DOHH2 (cell line): Measurements from ENCODE around the gene SLC26A8.
"Not testable (repeated sequence)": the region's sequence is repeated elsewhere in the genome, so short reads cannot be mapped to it uniquely, and the experiment has no call there.

Experiments used
- H3F3A ChIP-seq: fragments of 200-600 bp; sonication (generic), shearing (Covaris generic); 2 replicates; pipeline ENCODE4 v1.6.0; 2016; ENCODE audit warnings: antibody characterized with exemption, mild to moderate bottlenecking; ENCODE audit not compliant: control insufficient read depth, insufficient read depth
- H3K27ac ChIP-seq: fragments of 200-600 bp; sonication (generic); 2 replicates; pipeline ENCODE4 v1.5.1; 2014; ENCODE audit warnings: low read depth, mild to moderate bottlenecking, low read length, moderate library complexity
- H3K27me3 ChIP-seq: fragments of 200-600 bp; sonication (generic); 2 replicates; pipeline ENCODE4 v1.6.1; 2014; ENCODE audit warnings: mild to moderate bottlenecking, low read length, mixed read lengths; ENCODE audit not compliant: control insufficient read depth
- H3K36me3 ChIP-seq: fragments of 200-600 bp; sonication (generic); 2 replicates; pipeline ENCODE4 v1.6.1; 2014; ENCODE audit warnings: mild to moderate bottlenecking, low read length, moderate library complexity, mixed read lengths; ENCODE audit not compliant: control insufficient read depth
- H3K4me1 ChIP-seq: fragments of 200-600 bp; sonication (generic); 2 replicates; pipeline ENCODE4 v1.6.1; 2014; ENCODE audit warnings: mild to moderate bottlenecking, low read length, mixed read lengths; ENCODE audit not compliant: control insufficient read depth
- H3K4me2 ChIP-seq: fragments of 200-600 bp; sonication (generic); 2 replicates; pipeline ENCODE4 v1.6.0; 2014; ENCODE audit warnings: mild to moderate bottlenecking, low read length, moderate library complexity
- H3K4me3 ChIP-seq: fragments of 200-600 bp; sonication (generic); 2 replicates; pipeline ENCODE4 v1.5.1; 2014; ENCODE audit warnings: mild to moderate bottlenecking, low read length, mixed read lengths
- H3K79me2 ChIP-seq: fragments of 200-600 bp; sonication (generic); 2 replicates; pipeline ENCODE4 v1.6.1; 2014; ENCODE audit warnings: mild to moderate bottlenecking, low read length, mixed read lengths; ENCODE audit not compliant: control insufficient read depth
- H3K9me2 ChIP-seq: fragments of 200-600 bp; sonication (generic); replicated peaks from 2 replicates; pipeline ENCODE4 v1.6.1; 2014; ENCODE audit warnings: mild to moderate bottlenecking, low read length, mixed read lengths; ENCODE audit not compliant: control insufficient read depth
- H3K9me3 ChIP-seq: fragments of 200-600 bp; sonication (generic); 2 replicates; pipeline ENCODE4 v1.6.1; 2014; ENCODE audit warnings: antibody characterized with exemption, low read length, mixed read lengths; ENCODE audit not compliant: control insufficient read depth, insufficient read depth
- H4K20me1 ChIP-seq: fragments of 200-600 bp; sonication (generic); 2 replicates; pipeline ENCODE4 v1.6.0; 2014; ENCODE audit warnings: low read depth, mild to moderate bottlenecking, antibody characterized with exemption, low read length, moderate library complexity; ENCODE audit not compliant: control insufficient read depth, insufficient read depth
- CTCF ChIP-seq: fragments of 200-600 bp; sonication (generic); IDR thresholded peaks from one replicate; pipeline ENCODE4 v1.5.1; 2014; ENCODE audit warnings: antibody characterized with exemption, mild to moderate bottlenecking, low read depth, low read length; ENCODE audit not compliant: poor library complexity, severe bottlenecking
- EZH2phosphoT487 ChIP-seq: fragments of 200-600 bp; sonication (generic); IDR thresholded peaks from 2 replicates; pipeline ENCODE4 v1.6.1; 2017; ENCODE audit warnings: borderline replicate concordance, mild to moderate bottlenecking, antibody characterized with exemption, low read length, moderate library complexity, mixed read lengths

Gene SLC26A8

GRCh38 chr6:35936681-35937359, 87.6 kb downstream of the SLC26A8 start:
- peaks cover 3% of the 10 kb centered on the region; the same call in 1 of the 2 replicates for H3K27me3 ChIP-seq
- peaks cover 6% of the 10 kb centered on the region; the same call in 1 of the 2 replicates for H3K9me3 ChIP-seq
- no peak overlapping the region for H3K27ac ChIP-seq
- TF ChIP-seq EZH2phosphoT487 = no peak
- TF ChIP-seq CTCF = no peak
- no peaks in the 10 kb centered on the region for H3K36me3 ChIP-seq
- no peaks in the 10 kb centered on the region for H3K4me1 ChIP-seq
- no peaks in the 10 kb centered on the region for H3K9me2 ChIP-seq
- H3K4me2 ChIP-seq = no peak overlapping the region
- no peaks in the 10 kb centered on the region for H3F3A ChIP-seq
- H4K20me1 ChIP-seq = no peaks in the 10 kb centered on the region
- no peak overlapping the region for H3K4me3 ChIP-seq
- no peaks in the 10 kb centered on the region for H3K79me2 ChIP-seq

- H3K4me3 ChIP-seq = no peak overlapping the region
- H3K9me2 ChIP-seq = no peaks in the 10 kb centered on the region
- H3K36me3 ChIP-seq = no peaks in the 10 kb centered on the region
- peaks cover 3% of the 10 kb centered on the region; the same call in 1 of the 2 replicates for H3K27me3 ChIP-seq
- H3F3A ChIP-seq = no peaks in the 10 kb centered on the region
- TF ChIP-seq EZH2phosphoT487 = no peak
- H3K4me2 ChIP-seq = no peak overlapping the region
- H3K4me1 ChIP-seq = no peaks in the 10 kb centered on the region
- peaks cover 6% of the 10 kb centered on the region; the same call in 1 of the 2 replicates for H3K9me3 ChIP-seq
- no peaks in the 10 kb centered on the region for H3K79me2 ChIP-seq
- no peak overlapping the region for H3K27ac ChIP-seq
- no peaks in the 10 kb centered on the region for H4K20me1 ChIP-seq
Measured at GRCh38 chr6:35935469-35935868, 89.0 kb downstream of the SLC26A8 start.

DNA sequence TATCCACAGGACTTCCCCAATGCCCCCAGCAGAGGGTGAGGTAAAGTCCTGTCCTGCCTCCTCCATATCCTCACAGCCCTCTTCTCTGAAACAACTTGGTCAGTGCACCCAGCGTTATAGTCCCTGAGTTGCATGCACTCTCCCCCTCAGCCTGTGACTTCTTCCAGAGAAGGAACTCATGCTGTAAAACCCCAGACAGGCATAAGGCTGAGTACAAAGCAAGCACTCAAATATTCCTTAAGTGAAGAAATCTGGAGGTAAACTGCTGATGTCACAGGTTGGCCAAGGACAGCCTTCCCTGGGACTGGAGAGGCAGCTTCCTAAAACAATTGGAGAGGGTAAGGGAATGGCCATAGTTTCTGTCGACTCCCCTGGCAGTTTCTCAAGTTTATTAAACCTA, 90.6 kb downstream of the SLC26A8 start:
- Histone ChIP-seq H3K4me3 (no peak overlapping the region), H3K4me1 (no peaks in the 10 kb centered on the region), H3K36me3 (no peaks in the 10 kb centered on the region), H3K4me2 (no peak overlapping the region), H3F3A (no peaks in the 10 kb centered on the region), H4K20me1 (no peaks in the 10 kb centered on the region), H3K9me3 (peaks cover 6% of the 10 kb centered on the region; the same call in 1 of the 2 replicates), H3K27me3 (peaks cover 4% of the 10 kb centered on the region; the same call in 1 of the 2 replicates), H3K79me2 (no peaks in the 10 kb centered on the region), H3K27ac (no peak overlapping the region), H3K9me2 (no peaks in the 10 kb centered on the region)
- TF ChIP-seq CTCF = no peak
- TF ChIP-seq EZH2phosphoT487 = no peak

DNA sequence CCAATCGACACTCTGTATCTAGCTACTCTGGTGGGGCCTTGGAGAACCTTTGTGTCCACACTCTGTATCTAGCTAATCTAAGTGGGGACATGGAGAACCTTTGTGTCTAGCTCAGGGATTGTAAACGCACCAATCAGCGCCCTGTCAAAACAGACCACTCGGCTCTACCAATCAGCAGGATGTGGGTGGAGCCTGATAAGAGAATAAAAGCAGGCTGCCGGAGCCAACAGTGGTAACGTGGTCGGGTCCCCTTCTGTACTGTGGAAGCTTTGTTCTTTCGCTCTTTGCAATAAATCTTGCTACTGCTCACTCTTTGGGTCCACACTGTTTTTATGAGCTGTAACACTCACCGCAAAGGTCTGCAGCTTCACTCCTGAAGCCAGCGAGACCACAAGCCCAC, 92.6 kb downstream of the SLC26A8 start:
- not testable (repeated sequence) for H3K27me3 ChIP-seq, H3K9me2 ChIP-seq, H3K9me3 ChIP-seq, H3K79me2 ChIP-seq, H3K4me2 ChIP-seq, H3F3A ChIP-seq, H4K20me1 ChIP-seq, H3K36me3 ChIP-seq, H3K27ac ChIP-seq, H3K4me3 ChIP-seq, H3K4me1 ChIP-seq
